Measurements from ENCODE around the gene IFI44.

GRCh38 chr1:78619446-78619802 is 30.2 kb upstream of the IFI44 start:
- TF ChIP-seq REST (IDR thresholded peaks at IDR 0.05; ENCODE audit: borderline replicate concordance in 1 of 2, low read depth in 1 of 2, low read length in 2 of 2): no peak
- no peak for TF ChIP-seq NCOA2 (CRISPR knock-in tag; IDR thresholded peaks at IDR 0.05)
- TF ChIP-seq HHEX (CRISPR knock-in tag; IDR thresholded peaks at IDR 0.05): no peak
- no peak for TF ChIP-seq ETV6 (CRISPR knock-in tag; conservative IDR thresholded peaks at IDR 0.05)
- TF ChIP-seq ZNF253 (CRISPR knock-in tag; IDR thresholded peaks at IDR 0.05; ENCODE audit: borderline replicate concordance): no peak
- no peak for TF ChIP-seq KMT2A (CRISPR knock-in tag; IDR thresholded peaks at IDR 0.05)
- TF ChIP-seq ZNF512 (CRISPR knock-in tag; IDR thresholded peaks at IDR 0.05): no peak
- no peak for TF ChIP-seq POLR2A (IDR thresholded peaks at IDR 0.05; ENCODE audit: insufficient read depth in 1 of 2, low read depth in 2 of 2, low read length in 2 of 2)
- no peak for TF ChIP-seq NBN (conservative IDR thresholded peaks at IDR 0.05)

All from HepG2 (cell line).